Measurements from ENCODE around the gene DUXA. TPM values are rescaled to one million over a fixed set of nuclear protein-coding genes. Genes with fewer than 3 reads are reported as not detected.
"Not testable (repeated sequence)": the region's sequence is repeated elsewhere in the genome, so short reads cannot be mapped to it uniquely, and the experiment has no call there.

The DUXA gene
- total and polyA plus RNA-seq, 10 of the 15 experiments (the other 5 are each of a cell fraction or from before 2014, with no cell fraction given) = not detected

DNA sequence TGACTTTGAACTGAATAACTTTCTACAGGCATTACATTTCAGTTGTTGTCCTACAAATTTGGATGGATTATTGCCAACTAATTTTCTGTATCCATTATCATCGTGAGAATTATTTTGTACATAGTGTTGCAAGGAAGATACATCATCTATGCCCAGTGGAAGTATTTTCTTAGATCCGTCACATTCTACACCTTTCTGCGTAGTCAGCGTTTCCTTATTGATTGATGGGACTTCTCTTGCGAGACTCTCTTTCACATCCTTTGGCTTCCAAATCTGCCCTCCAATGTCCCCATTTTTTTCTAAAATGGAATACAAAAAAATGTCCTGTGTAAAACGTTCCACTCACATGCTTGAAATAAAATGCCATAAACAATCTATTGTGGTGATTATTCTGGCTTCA, 31.5 kb downstream of the DUXA start:
- H3K36me3 ChIP-seq (ENCODE audit: control insufficient read depth in 2 of 2, insufficient read depth in 2 of 2, low read length in 1 of 2) = no peaks in the 10 kb centered on the region
- ChIA-PET POLR2A (no interaction called here), CTCF (no interaction called here), SMC1A (ENCODE audit: uncharacterized antibody, unreplicated experiment) (no interaction called here), RAD21 (ENCODE audit: unreplicated experiment) (no interaction called here)
- no peaks in the 10 kb centered on the region; the same call in 2 of the 3 replicates for H3K9me3 ChIP-seq (replicated peaks; ENCODE audit: control insufficient read depth, insufficient read depth, low read length)
- H3K27ac ChIP-seq (ENCODE audit: control insufficient read depth, insufficient read depth) = no peak overlapping the region
- no peaks in the 10 kb centered on the region for H3K79me2 ChIP-seq (ENCODE audit: control insufficient read depth, insufficient read depth, low read length)
- in situ Hi-C loops (cut with MboI) = no loop called here
- FAIRE-seq = no peak
- TF ChIP-seq SP1 (IDR thresholded peaks at IDR 0.05; ENCODE audit: low read depth, low read length) (no peak), NR2F1 (conservative IDR thresholded peaks at IDR 0.05) (no peak), TARDBP (IDR thresholded peaks at IDR 0.05; ENCODE audit: borderline replicate concordance) (no peak), RCOR1 (conservative IDR thresholded peaks at IDR 0.05; ENCODE audit: low read depth, low read length) (no peak)
- 60% methylated on average over 6 of the region's 6 CpGs for WGBS (ENCODE audit: insufficient coverage, insufficient replicate concordance, low lambda C conversion rate, missing lambda C conversion rate)
- no peaks in the 10 kb centered on the region for H4K20me1 ChIP-seq (ENCODE audit: control insufficient read depth, insufficient read depth)
- no peak overlapping the region for H3K4me2 ChIP-seq (ENCODE audit: control insufficient read depth, insufficient read depth)
- intact Hi-C loops (cut with micrococcal nuclease; ENCODE audit: unreplicated experiment) = no loop called here
- ATAC-seq = no peak
- no peak overlapping the region for H3K9ac ChIP-seq (ENCODE audit: control insufficient read depth, insufficient read depth, low read length)
- H2AFZ ChIP-seq (ENCODE audit: control insufficient read depth, low read depth, low read length) = no peak overlapping the region
- no peaks in the 10 kb centered on the region for H3K4me1 ChIP-seq (ENCODE audit: control insufficient read depth, insufficient read depth, low read length)
- BruUV-seq (replicated peaks) = no TSS peak
- no peak overlapping the region for H3K4me3 ChIP-seq
- no peak for DNase-seq (ENCODE audit: low read depth, low spot score)
- H3K27me3 ChIP-seq (replicated peaks in 1 of 2; ENCODE audit: control insufficient read depth in 2 of 2, insufficient read depth in 2 of 2, low read length in 1 of 2) = no peaks in the 10 kb centered on the region

DNA sequence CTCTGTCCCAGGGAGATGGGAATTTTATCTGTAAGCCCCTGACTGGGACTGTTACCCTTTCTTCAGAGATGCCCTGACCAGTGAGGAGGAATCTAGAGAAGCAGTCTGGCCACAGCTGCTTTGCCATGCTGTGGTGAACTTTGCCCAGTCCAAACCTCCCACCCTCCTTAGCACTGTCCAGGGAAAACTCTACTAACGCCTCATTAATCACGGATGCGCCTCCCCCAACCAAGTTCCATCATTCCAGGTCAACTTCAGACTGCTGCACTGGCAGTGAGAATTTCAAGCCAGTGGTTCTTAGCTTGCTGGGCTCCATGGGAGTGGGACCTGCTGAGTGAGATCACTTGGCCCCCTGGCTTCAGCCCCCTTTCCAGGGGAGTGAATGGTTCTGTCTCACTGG, 39.9 kb downstream of the DUXA start:
- FAIRE-seq; H3K4me2 ChIP-seq (ENCODE audit: control insufficient read depth, insufficient read depth); BruUV-seq (replicated peaks); H2AFZ ChIP-seq (ENCODE audit: control insufficient read depth, low read depth, low read length); DNase-seq (ENCODE audit: low read depth, low spot score); H3K27me3 ChIP-seq (replicated peaks in 1 of 2; ENCODE audit: control insufficient read depth in 2 of 2, insufficient read depth in 2 of 2, low read length in 1 of 2); in situ Hi-C loops (cut with MboI); H3K36me3 ChIP-seq (ENCODE audit: control insufficient read depth in 2 of 2, insufficient read depth in 2 of 2, low read length in 1 of 2); CTCF ChIA-PET; RAD21 ChIA-PET (ENCODE audit: unreplicated experiment); H3K4me3 ChIP-seq; POLR2A ChIA-PET; H4K20me1 ChIP-seq (ENCODE audit: control insufficient read depth, insufficient read depth); intact Hi-C loops (cut with micrococcal nuclease; ENCODE audit: unreplicated experiment); SMC1A ChIA-PET (ENCODE audit: uncharacterized antibody, unreplicated experiment); H3K4me1 ChIP-seq (ENCODE audit: control insufficient read depth, insufficient read depth, low read length); H3K9me3 ChIP-seq (replicated peaks; ENCODE audit: control insufficient read depth, insufficient read depth, low read length); H3K27ac ChIP-seq (ENCODE audit: control insufficient read depth, insufficient read depth); H3K79me2 ChIP-seq (ENCODE audit: control insufficient read depth, insufficient read depth, low read length); ATAC-seq; H3K9ac ChIP-seq (ENCODE audit: control insufficient read depth, insufficient read depth, low read length): not testable (repeated sequence)
- 69% methylated on average over 3 of the region's 3 CpGs for WGBS (ENCODE audit: insufficient coverage, insufficient replicate concordance, low lambda C conversion rate, missing lambda C conversion rate)

Measured in GM12878 (cell line).